Fibroblast of lung (primary cell): Measurements from ENCODE around the gene MFSD11. TPM values are rescaled to one million over a fixed set of nuclear protein-coding genes. Genes with fewer than 3 reads are reported as not detected.

Experiments used
- DNase-seq, 2 donors: peaks; one replicate each; pipeline versions ENCODE4 v3.0.0 to v3.0.0-alpha.2; 2010; ENCODE audit warnings: low read depth in 2 of 2
- H2AFZ ChIP-seq: 2 replicates; pipeline ENCODE4 v1.5.1; 2012; ENCODE audit warnings: low read length, control low read depth, inconsistent platforms
- H3K27ac ChIP-seq: 2 replicates; pipeline ENCODE4 v1.5.1; 2011; ENCODE audit warnings: low read length, control low read depth; ENCODE audit not compliant: insufficient read depth
- H3K27me3 ChIP-seq: 2 replicates; pipeline ENCODE4 v1.5.1; 2011; ENCODE audit warnings: mild to moderate bottlenecking, low read length; ENCODE audit not compliant: control insufficient read depth, insufficient read depth
- H3K36me3 ChIP-seq: 2 replicates; pipeline ENCODE4 v1.5.1; 2011; ENCODE audit warnings: low read length; ENCODE audit not compliant: control insufficient read depth, insufficient read depth
- H3K4me1 ChIP-seq: 2 replicates; pipeline ENCODE4 v1.5.1; 2011; ENCODE audit warnings: low read length; ENCODE audit not compliant: control insufficient read depth, insufficient read depth; ENCODE audit errors: extremely low read depth
- H3K4me2 ChIP-seq: 2 replicates; pipeline ENCODE4 v1.5.1; 2011; ENCODE audit warnings: low read length, control low read depth; ENCODE audit not compliant: insufficient read depth; ENCODE audit errors: extremely low read depth
- H3K4me3 ChIP-seq, 4 experiments: fragments of 200-600 bp in 1 of 4; sonication (generic) in 1 of 4; replicated peaks in 1 of 4; 2 replicates each; pipeline ENCODE4 v1.5.1; 2011 to 2016; ENCODE audit warnings: low read length in 4 of 4, low read depth in 3 of 4, mild to moderate bottlenecking in 3 of 4, control low read depth in 2 of 4, inconsistent platforms in 1 of 4, mixed read lengths in 1 of 4; ENCODE audit not compliant: insufficient read depth in 1 of 4; ENCODE audit errors: control extremely low read depth in 1 of 4
- H3K79me2 ChIP-seq: 2 replicates; pipeline ENCODE4 v1.5.1; 2012; ENCODE audit warnings: mild to moderate bottlenecking, low read length, inconsistent platforms; ENCODE audit not compliant: control insufficient read depth, insufficient read depth
- H3K9ac ChIP-seq: 2 replicates; pipeline ENCODE4 v1.5.1; 2011; ENCODE audit warnings: mild to moderate bottlenecking, low read length, control low read depth; ENCODE audit not compliant: insufficient read depth
- H3K9me3 ChIP-seq: 2 replicates; pipeline ENCODE4 v1.5.1; 2012; ENCODE audit warnings: low read depth, low read length; ENCODE audit not compliant: control insufficient read depth, insufficient read depth
- H4K20me1 ChIP-seq: 2 replicates; pipeline ENCODE4 v1.5.1; 2011; ENCODE audit warnings: low read length; ENCODE audit not compliant: control insufficient read depth, insufficient read depth; ENCODE audit errors: extremely low read depth
- CTCF ChIP-seq, 2 donors: IDR thresholded peaks in 1 of 2; conservative IDR thresholded peaks in 1 of 2; 1 replicate in 1 of 2; 2 replicates in 1 of 2; pipeline ENCODE4 v1.5.1; 2011 to 2012; ENCODE audit warnings: low read length in 2 of 2, control low read depth in 1 of 2, inconsistent platforms in 1 of 2, low read depth in 1 of 2, mild to moderate bottlenecking in 1 of 2
- EZH2 ChIP-seq: IDR thresholded peaks from 2 replicates; pipeline ENCODE4 v1.5.1; 2012; ENCODE audit warnings: low read length, control low read depth, mild to moderate bottlenecking; ENCODE audit errors: missing control alignments
- polyA plus RNA-seq, 2 donors: library from polyadenylated mRNA; depleted of rRNA in 1 of 2; stranded (reverse) in 1 of 2; unstranded in 1 of 2; fragments of >200 nt; gene quantifications; 2 replicates each; pipeline ENCODE4 v1.2.1, GENCODE V29; 2011 to 2012; ENCODE audit warnings: missing spikeins in 1 of 2
- total RNA-seq: library from RNA; depleted of rRNA; stranded (reverse); fragments of >200 nt; gene quantifications from 2 replicates; pipeline ENCODE4 v1.2.1, GENCODE V29; 2014

Gene MFSD11
- total and polyA plus RNA-seq, 2 donors (not counting 1 experiment from before 2014, with no cell fraction given): 22.4 to 31.4 TPM

- Histone ChIP-seq H3K4me3 (no peak overlapping the region), H3K9me3 (no peaks in the 10 kb centered on the region), H3K27ac (no peak overlapping the region), H3K36me3 (peaks cover 2% of the 10 kb centered on the region), H3K79me2 (no peaks in the 10 kb centered on the region), H3K4me1 (no peaks in the 10 kb centered on the region), H3K4me2 (no peak overlapping the region), H4K20me1 (no peaks in the 10 kb centered on the region), H3K9ac (no peak overlapping the region), H2AFZ (no peak overlapping the region), H3K27me3 (no peaks in the 10 kb centered on the region)
- DNase-seq: peak in 1 of 2 donors; percentile 25
- TF ChIP-seq EZH2: no peak
- TF ChIP-seq CTCF (conservative IDR thresholded peaks at IDR 0.05 in 1 of 2, IDR thresholded peaks at IDR 0.05 in 1 of 2; ENCODE audit: low read depth in 1 of 2, low read length in 2 of 2): no peak
Observed at GRCh38 chr17:76757256-76757655, 19.3 kb downstream of the MFSD11 start.

- no peak overlapping the region for H3K27ac ChIP-seq
- no peaks in the 10 kb centered on the region for H3K4me1 ChIP-seq
- peaks cover 2% of the 10 kb centered on the region for H3K36me3 ChIP-seq
- no peaks in the 10 kb centered on the region for H3K9me3 ChIP-seq
- H3K4me2 ChIP-seq: no peak overlapping the region
- TF ChIP-seq EZH2: no peak
- no peaks in the 10 kb centered on the region for H3K27me3 ChIP-seq
- no peak overlapping the region for H3K4me3 ChIP-seq
- no peaks in the 10 kb centered on the region for H3K79me2 ChIP-seq
- no peak overlapping the region for H2AFZ ChIP-seq
- no peaks in the 10 kb centered on the region for H4K20me1 ChIP-seq
- no peak overlapping the region for H3K9ac ChIP-seq
- no peak for DNase-seq
Observed at GRCh38 chr17:76758570-76758969, 20.7 kb downstream of the MFSD11 start.

GRCh38 chr17:76772842-76773525 lies 35.1 kb downstream of the MFSD11 start:
- peak; percentile 62 to 91 for DNase-seq
- TF ChIP-seq CTCF (conservative IDR thresholded peaks at IDR 0.05 in 1 of 2, IDR thresholded peaks at IDR 0.05 in 1 of 2; ENCODE audit: low read depth in 1 of 2, low read length in 2 of 2) (no peak), EZH2 (no peak)
- Histone ChIP-seq H3K9me3 (no peaks in the 10 kb centered on the region), H3K36me3 (no peaks in the 10 kb centered on the region), H3K79me2 (no peaks in the 10 kb centered on the region), H2AFZ (no peak overlapping the region), H3K9ac (no peak overlapping the region), H3K4me2 (peak overlapping the region; percentile 60), H3K27ac (peak overlapping the region; percentile 13), H3K4me1 (peaks cover 2% of the 10 kb centered on the region), H4K20me1 (no peaks in the 10 kb centered on the region), H3K4me3 (no peak overlapping the region), H3K27me3 (no peaks in the 10 kb centered on the region)
